Activated T-helper 1 cell treated with anti-CD3 and anti-CD28 coated beads, Interleukin-12 subunit alpha, Interleukin-12 subunit beta, Interleukin-2, Interleukin-4 antibody, amounts not matched to agents 30 ng/mL and 10 ng/mL and 1 ng/mL, durations not matched to agents 14 hours and 24 hours and 36 hours (primary cell): ENCODE results near the gene LRRC30. TPM values are rescaled to one million over a fixed set of nuclear protein-coding genes. Genes with fewer than 3 reads are reported as not detected.

Experiments
- total RNA-seq: library from RNA; stranded (reverse); gene quantifications from 2 replicates; pipeline ENCODE4 v1.2.3, GENCODE V29; 2022

The LRRC30 gene
- total RNA-seq, 1 donor from 2014 or later = not detected

Other genes with a start within 250 kb of the LRRC30 start
- gene LAMA1, start 113.3 kb upstream of the LRRC30 start, total RNA-seq = not detected in 2 replicates